Thyroid gland (tissue), 4 donors: ENCODE measurements around the gene ZNF536.

ENCODE experiments used
- CTCF ChIP-seq, 6 experiments: fragments of 200-600 bp in 3 of 6; fragments of 450-650 bp in 3 of 6; sonication (generic) in 3 of 6; IDR thresholded peaks; one replicate each; pipeline ENCODE4 v1.5.1; 2016 to 2019; ENCODE audit warnings: antibody characterized with exemption in 6 of 6, mild to moderate bottlenecking in 2 of 6, inconsistent platforms in 1 of 6, moderate library complexity in 1 of 6
- POLR2A ChIP-seq, 2 donors: fragments of 450-650 bp; IDR thresholded peaks; one replicate each; pipeline ENCODE4 v1.6.1; 2017; ENCODE audit warnings: antibody characterized with exemption in 2 of 2, mild to moderate bottlenecking in 2 of 2, moderate library complexity in 1 of 2

GRCh38 chr19:30375553-30376031, 3.4 kb downstream of the ZNF536 start:
- TF ChIP-seq CTCF (IDR thresholded peaks at IDR 0.05) = no peak
- TF ChIP-seq POLR2A (IDR thresholded peaks at IDR 0.05) = no peak
